ENCODE measurements around the gene BAK1.
A peak's percentile ranks its signal among the peaks of the same experiment; 100 is the strongest.

GRCh38 chr6:33620158-33620855, 40.2 kb upstream of the BAK1 start:
- TF ChIP-seq CREB1 (IDR thresholded peaks at IDR 0.05) (no peak), CREB1 (CRISPR knock-in tag; IDR thresholded peaks at IDR 0.05) (no peak), ZSCAN20 (CRISPR knock-in tag; IDR thresholded peaks at IDR 0.05; ENCODE audit: borderline replicate concordance) (no peak), ZBTB8A (CRISPR knock-in tag; IDR thresholded peaks at IDR 0.05; ENCODE audit: borderline replicate concordance, low read depth) (no peak), DBP (CRISPR knock-in tag; IDR thresholded peaks at IDR 0.05; ENCODE audit: not compliant biosample characterization) (no peak), CTCF (CRISPR knock-in tag; IDR thresholded peaks at IDR 0.05) (no peak), YY1 (IDR thresholded peaks at IDR 0.05; ENCODE audit: insufficient read depth, insufficient replicate concordance, low read depth, low read length) (no peak), HBP1 (CRISPR knock-in tag; IDR thresholded peaks at IDR 0.05; ENCODE audit: low read depth) (no peak), ZNF232 (CRISPR knock-in tag; IDR thresholded peaks at IDR 0.05; ENCODE audit: borderline replicate concordance) (no peak), NRL (CRISPR knock-in tag; IDR thresholded peaks at IDR 0.05; ENCODE audit: borderline replicate concordance) (no peak), ZHX1 (CRISPR knock-in tag; IDR thresholded peaks at IDR 0.05; ENCODE audit: low read depth) (no peak), ZMYM2 (CRISPR knock-in tag; IDR thresholded peaks at IDR 0.05) (no peak), ATF6 (CRISPR knock-in tag; conservative IDR thresholded peaks at IDR 0.05) (no peak), EZH2 (conservative IDR thresholded peaks at IDR 0.05; ENCODE audit: low read depth, low read length) (peak; percentile 81; the same call in 1 of the 2 replicates), NR1H2 (CRISPR knock-in tag; IDR thresholded peaks at IDR 0.05; ENCODE audit: borderline replicate concordance, low read depth) (no peak)

All from HepG2 (cell line).